Peyer's patch (tissue), 4 donors: ENCODE data around the gene GBX1.

Source experiments
- CTCF ChIP-seq, 6 experiments: fragments of 450-650 bp in 4 of 6; fragments of 200-600 bp in 2 of 6; sonication (generic) in 1 of 6; IDR thresholded peaks; one replicate each; pipeline ENCODE4 v1.5.1; 2017 to 2019; ENCODE audit warnings: antibody characterized with exemption in 6 of 6, mild to moderate bottlenecking in 3 of 6, moderate library complexity in 1 of 6
- POLR2A ChIP-seq, 2 donors: fragments of 450-650 bp; IDR thresholded peaks; one replicate each; pipeline ENCODE4 v1.5.1; 2017; ENCODE audit warnings: antibody characterized with exemption in 2 of 2, mild to moderate bottlenecking in 2 of 2, moderate library complexity in 2 of 2

- TF ChIP-seq CTCF (IDR thresholded peaks at IDR 0.05) (no peak), POLR2A (IDR thresholded peaks at IDR 0.05) (no peak)
These were observed 25.4 kb downstream of the GBX1 start for GRCh38 chr7:151141855-151142685.
